ENCODE data around the gene TMEM161B.

GRCh38 chr5:88145221-88145610, 123.4 kb downstream of the TMEM161B start:
- TF ChIP-seq CTCF (conservative IDR thresholded peaks at IDR 0.05; ENCODE audit: low read length) (no peak), EZH2phosphoT487 (IDR thresholded peaks at IDR 0.05; ENCODE audit: borderline replicate concordance, low read depth, low read length) (no peak)

Measured in OCI-LY7 (cell line).